Gastrocnemius medialis (tissue), 4 donors: ENCODE measurements around the gene WDR20. TPM values are rescaled to one million over a fixed set of nuclear protein-coding genes. Genes with fewer than 3 reads are reported as not detected.

Source experiments
- ATAC-seq, 2 donors: fragments of 150-250 bp; one replicate each; pipeline ENCODE4 v1.9.1; 2016
- DNase-seq, 2 donors: peaks; one replicate each; pipeline ENCODE4 v3.0.0-alpha.2; 2019
- H3K27ac ChIP-seq, 4 donors: fragments of 200-600 bp; sonication (generic); 1 replicate in 1 of 4; 2 replicates in 3 of 4; pipeline ENCODE4 v1.5.1; 2016 to 2018; ENCODE audit warnings: mild to moderate bottlenecking in 2 of 4, moderate library complexity in 1 of 4
- H3K27me3 ChIP-seq, 3 donors: fragments of 200-600 bp; sonication (generic) in 2 of 3; 1 replicate in 1 of 3; 2 replicates in 2 of 3; pipeline versions ENCODE4 v1.5.1 to v1.6.0; 2016 to 2019; ENCODE audit warnings: mild to moderate bottlenecking in 1 of 3, moderate library complexity in 1 of 3
- H3K36me3 ChIP-seq, 2 donors: fragments of 200-600 bp; sonication (generic) in 1 of 2; one replicate each; pipeline ENCODE4 v1.5.1; 2017 to 2018
- H3K4me1 ChIP-seq, 2 donors: fragments of 200-600 bp; sonication (generic) in 1 of 2; one replicate each; pipeline ENCODE4 v1.5.1; 2016 to 2017; ENCODE audit warnings: mild to moderate bottlenecking in 2 of 2
- H3K4me3 ChIP-seq, 4 donors: fragments of 200-600 bp; sonication (generic) in 3 of 4; 1 replicate in 1 of 4; 2 replicates in 3 of 4; pipeline ENCODE4 v1.5.1; 2016 to 2019; ENCODE audit warnings: mild to moderate bottlenecking in 2 of 4
- H3K9me3 ChIP-seq, 3 donors: fragments of 200-600 bp; sonication (generic) in 2 of 3; 1 replicate in 1 of 3; 2 replicates in 2 of 3; pipeline ENCODE4 v1.5.1; 2016 to 2019
- POLR2A ChIP-seq, 2 donors: fragments of 450-650 bp; IDR thresholded peaks; one replicate each; pipeline ENCODE4 v1.6.1; 2017; ENCODE audit warnings: antibody characterized with exemption in 2 of 2, mild to moderate bottlenecking in 2 of 2, moderate library complexity in 2 of 2
- in situ Hi-C, 4 donors: fragments of 200-750 bp; cut with MboI; loops; one replicate each; pipeline versions ENCODE4 v1.15.0 to v1.8.0; 2017; ENCODE audit warnings: low sequenced_read_pairs in 4 of 4
- intact Hi-C: fragments of 100-400 bp; cut with DNase I; formaldehyde crosslinking; loops from one replicate; pipeline ENCODE4 v1.15.1; 2023; ENCODE audit warnings: low total_unique reads
- total RNA-seq, 4 donors: library from RNA; depleted of rRNA; stranded (reverse); fragments of >200 nt; gene quantifications; one replicate each; pipeline versions ENCODE4 v1.1.0 to v1.2.3, GENCODE V29; 2016
- TF ChIP-seq, protein P1 (sequence below), 5 experiments: fragments of 450-650 bp in 3 of 5; fragments of 200-600 bp in 2 of 5; sonication (generic) in 2 of 5; IDR thresholded peaks in 4 of 5; conservative IDR thresholded peaks in 1 of 5; 1 replicate in 4 of 5; 2 replicates in 1 of 5; pipeline ENCODE4 v1.5.1; 2016 to 2019; ENCODE audit warnings: antibody characterized with exemption in 5 of 5, mild to moderate bottlenecking in 3 of 5, moderate library complexity in 3 of 5

Gene WDR20
- total RNA-seq, 4 donors from 2014 or later, result 18.1 to 49.7 (median 21.0) TPM

- no peak overlapping the region for H3K27ac ChIP-seq
- no peaks in the 10 kb centered on the region for H3K9me3 ChIP-seq
- H3K36me3 ChIP-seq, result no peaks in the 10 kb centered on the region
- H3K27me3 ChIP-seq, result no peaks in the 10 kb centered on the region
- no peak overlapping the region for H3K4me3 ChIP-seq
- in situ Hi-C loops (no loop called here), intact Hi-C loops (no loop called here)
- H3K4me1 ChIP-seq, result peaks cover 0 to 4% of the 10 kb centered on the region in 2 donors
- TF ChIP-seq POLR2A (IDR thresholded peaks at IDR 0.05), result no peak
- TF ChIP-seq, protein P1, sequence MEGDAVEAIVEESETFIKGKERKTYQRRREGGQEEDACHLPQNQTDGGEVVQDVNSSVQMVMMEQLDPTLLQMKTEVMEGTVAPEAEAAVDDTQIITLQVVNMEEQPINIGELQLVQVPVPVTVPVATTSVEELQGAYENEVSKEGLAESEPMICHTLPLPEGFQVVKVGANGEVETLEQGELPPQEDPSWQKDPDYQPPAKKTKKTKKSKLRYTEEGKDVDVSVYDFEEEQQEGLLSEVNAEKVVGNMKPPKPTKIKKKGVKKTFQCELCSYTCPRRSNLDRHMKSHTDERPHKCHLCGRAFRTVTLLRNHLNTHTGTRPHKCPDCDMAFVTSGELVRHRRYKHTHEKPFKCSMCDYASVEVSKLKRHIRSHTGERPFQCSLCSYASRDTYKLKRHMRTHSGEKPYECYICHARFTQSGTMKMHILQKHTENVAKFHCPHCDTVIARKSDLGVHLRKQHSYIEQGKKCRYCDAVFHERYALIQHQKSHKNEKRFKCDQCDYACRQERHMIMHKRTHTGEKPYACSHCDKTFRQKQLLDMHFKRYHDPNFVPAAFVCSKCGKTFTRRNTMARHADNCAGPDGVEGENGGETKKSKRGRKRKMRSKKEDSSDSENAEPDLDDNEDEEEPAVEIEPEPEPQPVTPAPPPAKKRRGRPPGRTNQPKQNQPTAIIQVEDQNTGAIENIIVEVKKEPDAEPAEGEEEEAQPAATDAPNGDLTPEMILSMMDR (IDR thresholded peaks at IDR 0.05 in 4 of 5, conservative IDR thresholded peaks at IDR 0.05 in 1 of 5), result no peak
- ATAC-seq (no peak), DNase-seq (no peak)
Observed at GRCh38 chr14:102202944-102203343, 63.2 kb downstream of the WDR20 start.

DNA sequence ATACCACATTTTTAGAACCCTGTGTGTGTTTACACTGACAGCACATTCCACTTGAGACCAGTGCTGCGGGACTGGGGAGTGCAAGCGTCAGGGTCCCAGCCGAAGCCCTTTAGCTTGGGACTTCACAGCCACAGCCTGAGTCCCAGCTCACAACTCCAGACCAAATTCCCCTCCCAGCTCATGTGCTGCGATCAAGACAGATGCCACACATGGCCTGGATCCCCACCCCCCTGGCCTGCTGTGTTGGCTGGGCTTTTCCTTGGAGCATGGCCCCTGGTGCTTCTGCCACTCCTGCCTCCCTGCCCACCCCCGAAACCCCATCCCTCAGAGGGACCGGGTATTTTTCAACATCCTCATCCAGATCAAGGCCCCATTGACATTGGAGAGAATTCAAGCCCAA, 63.7 kb downstream of the WDR20 start:
- TF ChIP-seq, protein P1 (IDR thresholded peaks at IDR 0.05 in 4 of 5, conservative IDR thresholded peaks at IDR 0.05 in 1 of 5), result no peak
- TF ChIP-seq POLR2A (IDR thresholded peaks at IDR 0.05), result no peak
- no peaks in the 10 kb centered on the region for H3K36me3 ChIP-seq
- no peaks in the 10 kb centered on the region for H3K27me3 ChIP-seq
- intact Hi-C loops, result no loop called here
- no peak overlapping the region for H3K4me3 ChIP-seq
- H3K27ac ChIP-seq, result no peak overlapping the region
- H3K9me3 ChIP-seq, result no peaks in the 10 kb centered on the region
- DNase-seq (no peak), ATAC-seq (no peak)
- in situ Hi-C loops, result no loop called here
- H3K4me1 ChIP-seq, result peaks cover 0 to 4% of the 10 kb centered on the region in 2 donors

DNA sequence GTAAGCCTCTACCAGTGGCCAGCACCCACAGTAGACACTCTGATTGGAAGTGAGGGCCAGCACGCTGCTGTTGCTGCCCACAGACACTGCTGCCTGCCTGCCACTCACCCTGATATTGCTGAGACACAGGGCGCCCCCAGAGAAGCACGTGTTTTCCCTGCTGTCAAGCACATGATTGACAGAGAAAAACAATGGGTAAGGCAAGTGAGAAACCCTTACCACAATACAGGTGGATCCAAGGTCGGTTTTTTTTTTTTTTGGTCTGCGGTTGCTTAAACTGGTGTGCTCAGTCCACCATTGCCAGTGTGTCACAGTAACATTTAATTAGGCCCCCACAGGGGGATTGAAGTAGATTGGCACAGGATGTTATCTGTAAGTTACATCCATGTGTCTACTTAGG, 65.9 kb downstream of the WDR20 start:
- Histone ChIP-seq H3K4me3 (no peak overlapping the region), H3K36me3 (no peaks in the 10 kb centered on the region), H3K9me3 (no peaks in the 10 kb centered on the region), H3K27ac (no peak overlapping the region), H3K27me3 (no peaks in the 10 kb centered on the region), H3K4me1 (peaks cover 3 to 7% of the 10 kb centered on the region in 2 donors)
- intact Hi-C loops, result no loop called here
- no peak for TF ChIP-seq POLR2A (IDR thresholded peaks at IDR 0.05)
- TF ChIP-seq, protein P1 (IDR thresholded peaks at IDR 0.05 in 4 of 5, conservative IDR thresholded peaks at IDR 0.05 in 1 of 5), result no peak
- no peak for ATAC-seq
- in situ Hi-C loops, result no loop called here
- DNase-seq, result no peak

DNA sequence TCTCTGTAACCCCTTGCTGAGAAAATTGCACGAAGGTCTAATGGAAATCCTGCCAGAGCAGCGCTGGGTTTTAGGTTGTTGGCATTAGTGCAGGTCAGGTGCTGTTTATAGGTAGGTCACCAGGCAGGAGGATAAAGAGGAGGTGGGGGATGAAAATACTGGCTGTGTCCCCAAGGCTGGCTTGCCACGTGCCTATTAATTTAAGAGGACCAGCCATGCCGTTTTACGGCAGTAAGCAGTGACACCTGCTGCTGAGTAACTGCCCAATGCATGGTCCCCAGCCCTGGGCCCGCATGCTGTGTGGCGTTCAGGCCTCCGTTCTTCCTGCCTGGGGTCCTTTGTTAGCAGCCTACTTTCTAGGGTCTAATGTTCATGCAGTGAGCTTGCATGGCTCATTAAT, 67.2 kb downstream of the WDR20 start:
- Histone ChIP-seq H3K36me3 (no peaks in the 10 kb centered on the region), H3K4me1 (peaks cover 0 to 7% of the 10 kb centered on the region in 2 donors), H3K4me3 (no peak overlapping the region), H3K27ac (no peak overlapping the region), H3K9me3 (no peaks in the 10 kb centered on the region), H3K27me3 (no peaks in the 10 kb centered on the region)
- in situ Hi-C loops, result no loop called here
- intact Hi-C loops, result no loop called here
- TF ChIP-seq, protein P1 (IDR thresholded peaks at IDR 0.05 in 4 of 5, conservative IDR thresholded peaks at IDR 0.05 in 1 of 5), result no peak
- TF ChIP-seq POLR2A (IDR thresholded peaks at IDR 0.05), result no peak
- no peak for ATAC-seq
- DNase-seq, result no peak

DNA sequence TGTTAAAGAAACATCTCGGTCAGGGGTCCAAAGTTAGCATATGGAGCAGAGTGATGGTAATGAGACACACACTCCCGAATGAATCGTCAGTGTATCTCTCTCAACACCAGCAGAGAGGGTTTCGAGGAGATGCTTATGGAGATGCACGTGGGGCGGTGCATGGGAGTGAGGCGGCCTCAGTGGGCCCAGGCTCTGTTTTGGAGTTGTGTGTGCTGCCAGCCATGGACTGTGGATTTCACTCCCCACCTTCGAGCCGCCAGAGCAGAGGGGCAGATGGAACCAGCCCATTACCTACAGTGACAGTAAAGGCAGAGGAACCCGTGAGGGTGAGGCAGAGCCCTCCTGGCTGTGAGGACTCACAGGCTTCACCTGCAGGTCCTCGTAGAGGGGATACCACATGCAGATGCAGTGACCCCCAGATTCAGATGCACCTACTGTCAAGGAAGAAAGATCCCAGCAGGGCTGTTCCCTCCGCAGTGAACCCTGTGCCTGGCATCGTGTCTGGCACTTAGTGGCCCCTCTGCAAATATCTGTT, 68.2 kb downstream of the WDR20 start:
- H3K4me1 ChIP-seq, result peaks cover 0 to 7% of the 10 kb centered on the region in 2 donors
- no peak for TF ChIP-seq POLR2A (IDR thresholded peaks at IDR 0.05)
- TF ChIP-seq, protein P1 (IDR thresholded peaks at IDR 0.05 in 4 of 5, conservative IDR thresholded peaks at IDR 0.05 in 1 of 5), result no peak
- no peak for DNase-seq
- H3K27me3 ChIP-seq, result no peaks in the 10 kb centered on the region
- H3K36me3 ChIP-seq, result no peaks in the 10 kb centered on the region
- no peak overlapping the region for H3K27ac ChIP-seq
- intact Hi-C loops (loop anchor here (2.0 kb wide), 1 partner anchor 69 kb away; the partner anchor contains the start of gene WDR20), in situ Hi-C loops (no loop called here)
- H3K9me3 ChIP-seq, result no peaks in the 10 kb centered on the region
- ATAC-seq, result no peak
- no peak overlapping the region for H3K4me3 ChIP-seq
